Measurements from ENCODE around the gene WDFY2. TPM values are rescaled to one million over a fixed set of nuclear protein-coding genes. Genes with fewer than 3 reads are reported as not detected.

Gene WDFY2
- total RNA-seq, 1 experiment from 2014 or later: 25.7 TPM

- no peak for ATAC-seq
- DNase-seq (ENCODE audit: low spot score): no peak
- CTCF ChIA-PET: no interaction called here
- H3K4me1 Mint-ChIP-seq: peaks cover 44% of the 10 kb centered on the region
- H3K4me3 Mint-ChIP-seq: no peak overlapping the region
- H3K27me3 Mint-ChIP-seq (ENCODE audit: low read depth): no peaks in the 10 kb centered on the region
- TF ChIP-seq RELA (CRISPR knock-in tag; IDR thresholded peaks at IDR 0.05; ENCODE audit: borderline replicate concordance) (no peak), ARID4B (CRISPR knock-in tag; IDR thresholded peaks at IDR 0.05; ENCODE audit: borderline replicate concordance) (no peak), ZNF416 (CRISPR knock-in tag; IDR thresholded peaks at IDR 0.05) (no peak), NR2C2 (CRISPR knock-in tag; IDR thresholded peaks at IDR 0.05) (no peak), TEAD4 (CRISPR knock-in tag; IDR thresholded peaks at IDR 0.05) (no peak), CTCF (IDR thresholded peaks at IDR 0.05) (no peak), ZNF317 (CRISPR knock-in tag; IDR thresholded peaks at IDR 0.05; ENCODE audit: borderline replicate concordance, low read depth) (no peak), JUN (CRISPR knock-in tag; IDR thresholded peaks at IDR 0.05) (no peak), KAT7 (CRISPR knock-in tag; IDR thresholded peaks at IDR 0.05; ENCODE audit: borderline replicate concordance) (no peak)
- POLR2A ChIA-PET: no interaction called here
- peaks cover 9% of the 10 kb centered on the region for H3K9me3 Mint-ChIP-seq
- H3K36me3 Mint-ChIP-seq: peaks cover 8% of the 10 kb centered on the region
- no peak overlapping the region; the same call in 1 of the 2 replicates for H3K27ac Mint-ChIP-seq
These were observed 84.4 kb downstream of the WDFY2 start for GRCh38 chr13:51668580-51669195.

- H3K4me3 Mint-ChIP-seq: no peak overlapping the region
- no peak for DNase-seq (ENCODE audit: low spot score)
- peaks cover 49% of the 10 kb centered on the region for H3K4me1 Mint-ChIP-seq
- H3K36me3 Mint-ChIP-seq: peaks cover 8% of the 10 kb centered on the region
- TF ChIP-seq SMAD4 (CRISPR knock-in tag; IDR thresholded peaks at IDR 0.05): no peak
- ATAC-seq: no peak
- ChIA-PET POLR2A (interaction anchor here (0.6 kb wide), 2 partner anchors 54 to 356 kb away, joined by 4 read pairs; no protein-coding TSS in a partner anchor), CTCF (no interaction called here)
- peaks cover 9% of the 10 kb centered on the region for H3K9me3 Mint-ChIP-seq
- no peak overlapping the region for H3K27ac Mint-ChIP-seq
- no peaks in the 10 kb centered on the region for H3K27me3 Mint-ChIP-seq (ENCODE audit: low read depth)
These were observed 88.9 kb downstream of the WDFY2 start for GRCh38 chr13:51673165-51673564.

- ChIA-PET POLR2A (no interaction called here), CTCF (no interaction called here)
- DNase-seq (ENCODE audit: low spot score): peak; percentile 28
- H3K9me3 Mint-ChIP-seq: peaks cover 9% of the 10 kb centered on the region
- no peak overlapping the region for H3K4me3 Mint-ChIP-seq
- peaks cover 8% of the 10 kb centered on the region for H3K36me3 Mint-ChIP-seq
- no peaks in the 10 kb centered on the region for H3K27me3 Mint-ChIP-seq (ENCODE audit: low read depth)
- peaks cover 42% of the 10 kb centered on the region for H3K4me1 Mint-ChIP-seq
- H3K27ac Mint-ChIP-seq: peak overlapping the region; percentile 54
- ATAC-seq: peak; percentile 88
- TF ChIP-seq AR (CRISPR knock-in tag; IDR thresholded peaks at IDR 0.05): no peak
- TF ChIP-seq, protein P1, sequence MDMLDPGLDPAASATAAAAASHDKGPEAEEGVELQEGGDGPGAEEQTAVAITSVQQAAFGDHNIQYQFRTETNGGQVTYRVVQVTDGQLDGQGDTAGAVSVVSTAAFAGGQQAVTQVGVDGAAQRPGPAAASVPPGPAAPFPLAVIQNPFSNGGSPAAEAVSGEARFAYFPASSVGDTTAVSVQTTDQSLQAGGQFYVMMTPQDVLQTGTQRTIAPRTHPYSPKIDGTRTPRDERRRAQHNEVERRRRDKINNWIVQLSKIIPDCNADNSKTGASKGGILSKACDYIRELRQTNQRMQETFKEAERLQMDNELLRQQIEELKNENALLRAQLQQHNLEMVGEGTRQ (CRISPR knock-in tag; IDR thresholded peaks at IDR 0.05): 0 out of 2 replicates have a peak, but pooled peaks have one; percentile 14
- TF ChIP-seq MAX (CRISPR knock-in tag; IDR thresholded peaks at IDR 0.05): no peak
- no peak for TF ChIP-seq ATF1 (CRISPR knock-in tag; IDR thresholded peaks at IDR 0.05)
- no peak for TF ChIP-seq JUN (CRISPR knock-in tag; IDR thresholded peaks at IDR 0.05)
- TF ChIP-seq, protein P2, sequence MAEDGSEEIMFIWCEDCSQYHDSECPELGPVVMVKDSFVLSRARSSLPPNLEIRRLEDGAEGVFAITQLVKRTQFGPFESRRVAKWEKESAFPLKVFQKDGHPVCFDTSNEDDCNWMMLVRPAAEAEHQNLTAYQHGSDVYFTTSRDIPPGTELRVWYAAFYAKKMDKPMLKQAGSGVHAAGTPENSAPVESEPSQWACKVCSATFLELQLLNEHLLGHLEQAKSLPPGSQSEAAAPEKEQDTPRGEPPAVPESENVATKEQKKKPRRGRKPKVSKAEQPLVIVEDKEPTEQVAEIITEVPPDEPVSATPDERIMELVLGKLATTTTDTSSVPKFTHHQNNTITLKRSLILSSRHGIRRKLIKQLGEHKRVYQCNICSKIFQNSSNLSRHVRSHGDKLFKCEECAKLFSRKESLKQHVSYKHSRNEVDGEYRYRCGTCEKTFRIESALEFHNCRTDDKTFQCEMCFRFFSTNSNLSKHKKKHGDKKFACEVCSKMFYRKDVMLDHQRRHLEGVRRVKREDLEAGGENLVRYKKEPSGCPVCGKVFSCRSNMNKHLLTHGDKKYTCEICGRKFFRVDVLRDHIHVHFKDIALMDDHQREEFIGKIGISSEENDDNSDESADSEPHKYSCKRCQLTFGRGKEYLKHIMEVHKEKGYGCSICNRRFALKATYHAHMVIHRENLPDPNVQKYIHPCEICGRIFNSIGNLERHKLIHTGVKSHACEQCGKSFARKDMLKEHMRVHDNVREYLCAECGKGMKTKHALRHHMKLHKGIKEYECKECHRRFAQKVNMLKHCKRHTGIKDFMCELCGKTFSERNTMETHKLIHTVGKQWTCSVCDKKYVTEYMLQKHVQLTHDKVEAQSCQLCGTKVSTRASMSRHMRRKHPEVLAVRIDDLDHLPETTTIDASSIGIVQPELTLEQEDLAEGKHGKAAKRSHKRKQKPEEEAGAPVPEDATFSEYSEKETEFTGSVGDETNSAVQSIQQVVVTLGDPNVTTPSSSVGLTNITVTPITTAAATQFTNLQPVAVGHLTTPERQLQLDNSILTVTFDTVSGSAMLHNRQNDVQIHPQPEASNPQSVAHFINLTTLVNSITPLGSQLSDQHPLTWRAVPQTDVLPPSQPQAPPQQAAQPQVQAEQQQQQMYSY (CRISPR knock-in tag; IDR thresholded peaks at IDR 0.05): no peak
- no peak for TF ChIP-seq TEAD4 (CRISPR knock-in tag; IDR thresholded peaks at IDR 0.05)
- TF ChIP-seq MXD4 (CRISPR knock-in tag; IDR thresholded peaks at IDR 0.05; ENCODE audit: borderline replicate concordance): no peak
These were observed 90.0 kb downstream of the WDFY2 start for GRCh38 chr13:51674276-51674675.

Data from WTC11 (cell line).